Caco-2 (cell line): ENCODE results near the gene E2F8. TPM values are rescaled to one million over a fixed set of nuclear protein-coding genes. Genes with fewer than 3 reads are reported as not detected.

ENCODE experiments used
- BruUV-seq: library from RNA; stranded (reverse); fragments of 400-500 nt; replicated peaks from 2 replicates; lab custom pipeline; 2021; lab: Mats Ljungman, UMichigan
- CTCF ChIA-PET: fragments of 300-600 bp; sonication (Branson Sonifier 250); formaldehyde crosslinking; loops from one replicate; lab custom pipeline; 2022; ENCODE audit warnings: antibody characterized with exemption; lab: Charles Lee
- POLR2A ChIA-PET: fragments of 300-600 bp; sonication (Branson Sonifier 250); formaldehyde crosslinking; loops from one replicate; lab custom pipeline; 2022; ENCODE audit warnings: antibody characterized with exemption; lab: Charles Lee
- DNase-seq, 2 experiments: peaks; one replicate each; pipeline versions ENCODE4 v3.0.0 to v3.0.0-alpha.2; 2020 to 2022
- H3K27me3 ChIP-seq: replicated peaks from 2 replicates; pipeline ENCODE4 v1.6.0; 2011; ENCODE audit warnings: low read length; ENCODE audit not compliant: control insufficient read depth, insufficient read depth
- H3K36me3 ChIP-seq: 2 replicates; pipeline ENCODE4 v1.5.1; 2011; ENCODE audit warnings: low read length; ENCODE audit not compliant: control insufficient read depth, insufficient read depth
- H3K4me1 ChIP-seq: fragments of 250-450 bp; sonication (Bioruptor Pico); 2 replicates; pipeline ENCODE4 v1.5.1; 2020; ENCODE audit warnings: mild to moderate bottlenecking
- H3K4me3 ChIP-seq: 2 replicates; pipeline ENCODE4 v1.5.1; 2011; ENCODE audit warnings: low read depth, mild to moderate bottlenecking, control low read depth, low read length
- H3K9me3 ChIP-seq: fragments of 250-450 bp; sonication (Bioruptor Pico); 2 replicates; pipeline ENCODE4 v1.5.1; 2020; ENCODE audit warnings: mild to moderate bottlenecking, moderate library complexity
- H3K27ac Mint-ChIP-seq: one replicate; pipeline ENCODE4 v1.8.0; 2022; ENCODE audit warnings: mixed read lengths; ENCODE audit not compliant: unreplicated experiment
- H3K27me3 Mint-ChIP-seq: one replicate; pipeline ENCODE4 v1.8.0; 2022; ENCODE audit warnings: mixed read lengths; ENCODE audit not compliant: insufficient read depth, unreplicated experiment
- H3K36me3 Mint-ChIP-seq: one replicate; pipeline ENCODE4 v1.8.0; 2022; ENCODE audit warnings: mild to moderate bottlenecking, mixed read lengths; ENCODE audit not compliant: insufficient read depth, unreplicated experiment
- H3K4me1 Mint-ChIP-seq: one replicate; pipeline ENCODE4 v1.8.0; 2022; ENCODE audit warnings: low read depth, mixed read lengths; ENCODE audit not compliant: unreplicated experiment
- H3K4me3 Mint-ChIP-seq: one replicate; pipeline ENCODE4 v1.8.0; 2022; ENCODE audit warnings: mild to moderate bottlenecking, moderate library complexity, mixed read lengths; ENCODE audit not compliant: unreplicated experiment
- H3K9me3 Mint-ChIP-seq: one replicate; pipeline ENCODE4 v1.8.0; 2022; ENCODE audit warnings: mixed read lengths; ENCODE audit not compliant: unreplicated experiment
- CTCF ChIP-seq, 2 experiments: fragments of 200-600 bp in 1 of 2; IDR thresholded peaks; 1 replicate in 1 of 2; 2 replicates in 1 of 2; pipeline versions ENCODE4 v1.5.1 to v1.8.0; 2011 to 2022; ENCODE audit warnings: antibody characterized with exemption in 1 of 2, control low read depth in 1 of 2, inconsistent platforms in 1 of 2, low read depth in 1 of 2, low read length in 1 of 2, mild to moderate bottlenecking in 1 of 2, moderate library complexity in 1 of 2; ENCODE audit not compliant: insufficient read depth in 1 of 2, severe bottlenecking in 1 of 2, unreplicated experiment in 1 of 2
- intact Hi-C: fragments of 100-400 bp; cut with micrococcal nuclease; formaldehyde crosslinking; loops from one replicate; pipeline ENCODE4 v1.10.0; 2022; ENCODE audit not compliant: unreplicated experiment
- total RNA-seq: library from RNA; stranded (reverse); gene quantifications from 2 replicates; pipeline ENCODE4 v1.2.3, GENCODE V29; 2022

The E2F8 gene
- total RNA-seq, 1 experiment from 2014 or later = 38.1 TPM

DNA sequence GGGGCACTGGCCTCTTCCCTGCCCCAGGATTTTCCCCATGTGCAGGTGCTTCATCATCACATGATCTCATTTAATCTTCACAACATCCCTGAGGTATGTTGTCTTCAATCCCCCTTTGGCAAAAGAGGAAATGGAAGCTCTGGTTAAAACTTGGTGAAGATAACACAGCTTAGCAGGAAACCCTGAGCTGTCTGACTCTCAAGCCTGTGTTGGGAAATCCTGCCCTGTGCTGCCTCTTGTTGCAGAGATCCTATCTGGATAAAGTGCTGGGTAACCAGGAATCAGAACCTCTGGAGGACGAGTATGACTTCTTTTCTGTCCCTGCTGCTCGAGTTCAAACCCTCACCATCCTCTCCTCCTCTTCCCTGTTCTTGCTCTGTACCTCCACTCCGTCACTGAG lies 13.1 kb upstream of the E2F8 start:
- Histone ChIP-seq H3K4me3 (no peak overlapping the region), H3K36me3 (no peaks in the 10 kb centered on the region), H3K27me3 (no peaks in the 10 kb centered on the region), H3K9me3 (peaks cover 11% of the 10 kb centered on the region; the same call in 1 of the 2 replicates), H3K4me1 (no peaks in the 10 kb centered on the region; the same call in 1 of the 2 replicates)
- DNase-seq = no peak
- no peak for TF ChIP-seq CTCF (IDR thresholded peaks at IDR 0.05; ENCODE audit: insufficient read depth in 1 of 2, low read depth in 1 of 2, low read length in 1 of 2, severe bottlenecking in 1 of 2, unreplicated experiment in 1 of 2)
- Mint-ChIP-seq H3K27me3 (no peaks in the 10 kb centered on the region), H3K4me3 (no peak overlapping the region), H3K36me3 (peaks cover 5% of the 10 kb centered on the region), H3K4me1 (peaks cover 7% of the 10 kb centered on the region), H3K9me3 (peaks cover 18% of the 10 kb centered on the region), H3K27ac (no peak overlapping the region)
- intact Hi-C loops = loop anchor here (10.0 kb wide), 1 partner anchor 491 kb away; no protein-coding TSS in a partner anchor
- ChIA-PET POLR2A (no interaction called here), CTCF (interaction anchor here (0.6 kb wide), 1 partner anchor 41 kb away, joined by 3 read pairs; no protein-coding TSS in a partner anchor)
- no TSS peak for BruUV-seq

- no peak for TF ChIP-seq CTCF (IDR thresholded peaks at IDR 0.05; ENCODE audit: insufficient read depth in 1 of 2, low read depth in 1 of 2, low read length in 1 of 2, severe bottlenecking in 1 of 2, unreplicated experiment in 1 of 2)
- BruUV-seq = no TSS peak
- intact Hi-C loops = loop anchor here (10.0 kb wide), 1 partner anchor 492 kb away; no protein-coding TSS in a partner anchor
These were observed 12.5 kb upstream of the E2F8 start for GRCh38 chr11:19253153-19253745.

DNA sequence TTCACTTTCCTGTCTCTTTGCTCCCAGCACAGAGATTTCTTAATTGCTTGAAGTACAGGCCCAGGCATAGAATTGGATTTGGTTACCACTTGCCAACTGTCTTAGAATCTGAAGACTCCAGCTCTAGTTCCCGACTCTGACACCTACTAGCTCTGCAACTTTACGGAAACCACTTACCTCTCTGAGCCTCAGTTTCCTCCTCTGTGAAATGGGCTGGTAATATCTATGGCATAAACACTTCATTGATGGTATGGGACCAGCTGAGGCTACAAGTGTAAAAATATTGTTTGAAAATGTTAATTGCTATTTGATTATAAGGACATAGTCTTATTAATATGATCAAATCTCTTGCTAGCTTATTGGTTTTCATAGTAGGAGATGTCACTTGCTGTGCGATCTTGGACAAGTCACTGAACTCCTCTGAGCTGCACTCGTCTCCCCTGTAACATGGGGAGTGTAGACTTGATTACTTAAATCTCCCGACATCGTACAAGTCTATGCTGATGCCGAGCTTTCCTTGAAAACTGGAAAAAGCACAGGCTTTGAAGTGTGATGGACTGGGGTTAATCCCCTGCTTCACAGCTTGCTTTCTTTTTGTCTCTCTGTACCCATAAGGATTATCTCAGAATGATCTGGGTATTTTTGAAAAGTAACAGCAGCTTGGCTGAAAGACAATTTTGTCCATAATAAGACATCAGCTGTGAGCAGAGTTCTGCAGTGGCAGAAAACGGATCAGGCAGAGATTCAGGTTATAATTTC lies 11.8 kb upstream of the E2F8 start:
- ChIA-PET POLR2A (no interaction called here), CTCF (interaction anchor here (0.6 kb wide), 1 partner anchor 181 kb away, joined by 6 read pairs; no protein-coding TSS in a partner anchor)
- no TSS peak for BruUV-seq
- Histone ChIP-seq H3K4me1 (no peaks in the 10 kb centered on the region; the same call in 1 of the 2 replicates), H3K9me3 (peaks cover 11% of the 10 kb centered on the region; the same call in 1 of the 2 replicates), H3K36me3 (no peaks in the 10 kb centered on the region), H3K27me3 (no peaks in the 10 kb centered on the region), H3K4me3 (no peak overlapping the region)
- no peak for TF ChIP-seq CTCF (IDR thresholded peaks at IDR 0.05; ENCODE audit: insufficient read depth in 1 of 2, low read depth in 1 of 2, low read length in 1 of 2, severe bottlenecking in 1 of 2, unreplicated experiment in 1 of 2)
- H3K4me3 Mint-ChIP-seq = no peak overlapping the region
- H3K4me1 Mint-ChIP-seq = peaks cover 7% of the 10 kb centered on the region
- H3K9me3 Mint-ChIP-seq = peaks cover 31% of the 10 kb centered on the region
- intact Hi-C loops = loop anchor here (10.0 kb wide), 1 partner anchor 492 kb away; no protein-coding TSS in a partner anchor
- peaks cover 5% of the 10 kb centered on the region for H3K36me3 Mint-ChIP-seq
- no peak for DNase-seq
- no peaks in the 10 kb centered on the region for H3K27me3 Mint-ChIP-seq
- H3K27ac Mint-ChIP-seq = no peak overlapping the region

More at GRCh38 chr11:19253153-19253745, 12.5 kb upstream of the E2F8 start:
- ChIA-PET POLR2A (no interaction called here), CTCF (interaction anchor here (0.6 kb wide), 2 partner anchors 41 to 182 kb away, joined by 3 to 6 read pairs; no protein-coding TSS in a partner anchor)
- Histone ChIP-seq H3K4me3 (no peak overlapping the region), H3K4me1 (no peaks in the 10 kb centered on the region; the same call in 1 of the 2 replicates), H3K36me3 (no peaks in the 10 kb centered on the region), H3K27me3 (no peaks in the 10 kb centered on the region), H3K9me3 (peaks cover 11% of the 10 kb centered on the region; the same call in 1 of the 2 replicates)
- peak; percentile 24 to 42 for DNase-seq
- Mint-ChIP-seq H3K36me3 (peaks cover 5% of the 10 kb centered on the region), H3K4me1 (peaks cover 7% of the 10 kb centered on the region), H3K9me3 (peaks cover 24% of the 10 kb centered on the region), H3K27ac (no peak overlapping the region), H3K27me3 (no peaks in the 10 kb centered on the region), H3K4me3 (no peak overlapping the region)
